ENCODE data around the gene FRS2.

Gene FRS2

DNA sequence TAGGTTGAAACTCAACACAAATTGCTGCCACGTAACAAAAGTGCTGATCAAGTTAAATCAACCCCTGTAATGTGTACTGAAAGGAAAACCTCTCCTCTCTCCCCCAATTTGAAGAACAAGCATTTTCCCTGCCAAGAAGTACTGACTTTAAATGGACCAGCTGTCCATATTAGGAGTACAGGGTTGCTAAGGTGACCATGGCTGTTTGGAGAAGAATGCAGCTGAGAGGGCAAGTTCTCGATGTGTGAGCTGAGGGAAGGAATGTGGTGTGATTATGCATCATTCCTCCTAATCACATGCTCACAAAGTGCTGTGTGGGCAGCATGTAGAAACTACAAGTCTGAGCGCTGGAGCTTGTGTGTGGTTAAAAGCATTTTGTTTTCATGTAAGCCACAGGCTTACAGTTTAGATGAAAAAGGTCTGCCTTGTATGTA is 64.2 kb downstream of the FRS2 start:
- TF ChIP-seq, protein P1, sequence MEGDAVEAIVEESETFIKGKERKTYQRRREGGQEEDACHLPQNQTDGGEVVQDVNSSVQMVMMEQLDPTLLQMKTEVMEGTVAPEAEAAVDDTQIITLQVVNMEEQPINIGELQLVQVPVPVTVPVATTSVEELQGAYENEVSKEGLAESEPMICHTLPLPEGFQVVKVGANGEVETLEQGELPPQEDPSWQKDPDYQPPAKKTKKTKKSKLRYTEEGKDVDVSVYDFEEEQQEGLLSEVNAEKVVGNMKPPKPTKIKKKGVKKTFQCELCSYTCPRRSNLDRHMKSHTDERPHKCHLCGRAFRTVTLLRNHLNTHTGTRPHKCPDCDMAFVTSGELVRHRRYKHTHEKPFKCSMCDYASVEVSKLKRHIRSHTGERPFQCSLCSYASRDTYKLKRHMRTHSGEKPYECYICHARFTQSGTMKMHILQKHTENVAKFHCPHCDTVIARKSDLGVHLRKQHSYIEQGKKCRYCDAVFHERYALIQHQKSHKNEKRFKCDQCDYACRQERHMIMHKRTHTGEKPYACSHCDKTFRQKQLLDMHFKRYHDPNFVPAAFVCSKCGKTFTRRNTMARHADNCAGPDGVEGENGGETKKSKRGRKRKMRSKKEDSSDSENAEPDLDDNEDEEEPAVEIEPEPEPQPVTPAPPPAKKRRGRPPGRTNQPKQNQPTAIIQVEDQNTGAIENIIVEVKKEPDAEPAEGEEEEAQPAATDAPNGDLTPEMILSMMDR (IDR thresholded peaks at IDR 0.05; ENCODE audit: low read depth, low read length, missing control alignments), result no peak
- H3K4me3 ChIP-seq (replicated peaks; ENCODE audit: low read depth, low read length), result no peak overlapping the region
- DNase-seq (ENCODE audit: extremely low read depth, low read depth), result peak; percentile 96

DNA sequence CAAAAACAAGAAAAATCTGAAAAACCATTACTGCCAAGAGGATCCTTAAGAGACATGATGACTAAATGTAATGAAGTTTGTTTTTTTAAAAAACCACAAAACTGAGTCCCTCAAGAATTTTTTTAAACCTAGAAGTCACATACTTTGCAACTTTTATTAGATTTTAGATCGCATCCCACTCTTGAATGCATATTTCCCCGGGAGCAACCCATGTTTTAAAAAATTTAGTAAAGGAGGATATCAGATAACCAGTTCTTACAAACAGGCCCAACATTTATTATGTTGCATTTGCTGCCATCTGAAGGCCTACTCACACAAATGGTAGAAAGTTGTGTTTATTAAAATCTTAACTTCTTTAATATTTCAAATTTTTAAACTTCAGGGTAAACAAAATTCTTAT is 70.8 kb downstream of the FRS2 start:
- DNase-seq (ENCODE audit: extremely low read depth, low read depth), result peak; percentile 53
- TF ChIP-seq, protein P1 (IDR thresholded peaks at IDR 0.05; ENCODE audit: low read depth, low read length, missing control alignments), result no peak
- H3K4me3 ChIP-seq (replicated peaks; ENCODE audit: low read depth, low read length), result no peak overlapping the region

DNA sequence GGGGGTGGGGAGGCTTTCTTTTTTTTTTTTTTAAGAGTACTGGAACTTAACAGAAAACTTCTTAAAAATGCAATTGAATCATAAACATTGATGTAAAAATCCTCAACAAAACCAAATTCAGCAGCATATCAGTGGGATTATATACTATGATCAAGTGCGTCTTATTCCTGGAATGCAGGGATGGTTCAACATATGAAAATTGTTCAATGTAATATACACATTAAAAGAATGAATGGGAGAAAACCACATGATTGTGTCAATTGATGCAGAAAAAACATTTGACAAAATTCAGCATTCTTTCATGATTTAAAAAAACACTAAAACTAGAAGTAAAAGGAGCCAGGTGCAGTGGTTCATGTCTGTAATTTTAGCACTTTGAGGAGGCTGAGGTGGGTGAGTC is 73.9 kb downstream of the FRS2 start:
- no peak for DNase-seq (ENCODE audit: extremely low read depth, low read depth)
- TF ChIP-seq, protein P1 (IDR thresholded peaks at IDR 0.05; ENCODE audit: low read depth, low read length, missing control alignments), result no peak
- H3K4me3 ChIP-seq (replicated peaks; ENCODE audit: low read depth, low read length), result no peak overlapping the region

DNA sequence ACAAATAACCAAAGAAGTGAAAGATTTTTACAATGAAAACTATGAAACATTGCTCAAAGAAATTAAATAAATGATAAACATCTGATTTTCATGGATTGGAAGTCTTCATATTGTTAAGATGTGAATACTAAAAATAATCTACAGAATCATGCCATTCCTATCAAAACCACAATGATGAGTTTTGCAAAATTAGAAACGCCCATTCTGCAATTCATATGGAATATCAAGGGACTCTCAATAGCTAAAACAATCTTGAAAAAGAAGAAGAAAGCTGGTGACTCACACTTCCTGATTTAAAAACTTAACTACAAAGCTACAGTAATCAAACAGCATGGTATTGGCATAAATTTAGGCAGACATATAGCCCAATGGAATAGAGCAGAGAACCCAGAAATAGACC is 74.9 kb downstream of the FRS2 start:
- TF ChIP-seq, protein P1 (IDR thresholded peaks at IDR 0.05; ENCODE audit: low read depth, low read length, missing control alignments), result no peak
- no peak overlapping the region for H3K4me3 ChIP-seq (replicated peaks; ENCODE audit: low read depth, low read length)
- no peak for DNase-seq (ENCODE audit: extremely low read depth, low read depth)

DNA sequence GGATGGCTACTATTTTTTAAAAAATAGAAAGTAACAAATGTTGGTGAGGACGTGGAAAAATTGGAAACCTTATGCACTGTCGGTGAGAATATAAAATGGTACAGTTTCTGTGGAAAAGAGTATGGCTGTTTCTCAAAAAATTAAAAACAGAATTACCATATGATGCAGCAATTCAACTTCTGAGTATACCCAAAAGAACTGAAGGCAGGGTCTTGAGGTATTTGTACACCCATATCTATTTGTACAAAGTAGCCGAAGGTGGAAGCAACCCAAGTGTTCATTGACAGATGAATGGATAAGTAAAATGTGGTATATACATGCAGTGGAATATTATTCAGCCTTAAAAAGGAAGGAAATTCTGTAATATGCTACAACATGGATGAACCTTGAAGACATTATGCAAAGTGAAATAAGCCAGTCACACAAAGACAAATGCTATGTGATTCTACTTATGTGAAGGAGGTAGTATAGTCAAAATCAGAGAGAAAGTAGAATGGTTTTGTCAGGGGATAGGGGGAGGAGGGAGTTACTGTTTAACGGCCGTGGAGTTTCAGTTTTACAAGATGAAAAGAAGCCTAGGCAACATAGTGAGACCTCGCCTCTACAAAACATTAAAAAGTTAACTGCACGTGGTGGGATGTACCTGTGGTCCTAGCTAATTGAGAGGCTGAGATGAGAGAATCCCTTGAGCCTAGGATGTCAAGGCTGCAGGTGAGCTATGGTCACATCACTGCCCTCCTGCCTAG is 76.7 kb downstream of the FRS2 start:
- H3K4me3 ChIP-seq (replicated peaks; ENCODE audit: low read depth, low read length), result no peak overlapping the region
- TF ChIP-seq, protein P1 (IDR thresholded peaks at IDR 0.05; ENCODE audit: low read depth, low read length, missing control alignments), result no peak
- no peak for DNase-seq (ENCODE audit: extremely low read depth, low read depth)

DNA sequence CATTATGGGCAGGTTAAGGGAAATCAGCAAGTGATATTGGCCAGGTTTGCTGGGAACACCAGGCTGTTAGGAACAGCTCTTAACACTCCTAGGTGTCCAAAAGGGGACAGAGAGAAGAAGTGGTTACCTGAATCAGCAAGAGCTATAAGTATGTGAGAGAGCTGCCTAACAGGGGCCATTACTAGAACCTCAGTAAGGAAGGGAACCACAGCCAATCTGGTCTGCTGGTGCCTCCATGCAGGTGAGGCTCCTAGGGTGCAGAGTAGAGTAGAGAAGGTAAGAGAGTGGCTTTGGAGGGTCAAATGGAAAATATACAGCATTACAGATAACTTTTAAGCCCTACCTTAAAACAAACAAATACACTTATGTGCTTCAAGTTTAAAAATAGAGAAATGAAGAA is 78.5 kb downstream of the FRS2 start:
- DNase-seq (ENCODE audit: extremely low read depth, low read depth), result no peak
- no peak overlapping the region for H3K4me3 ChIP-seq (replicated peaks; ENCODE audit: low read depth, low read length)
- TF ChIP-seq, protein P1 (IDR thresholded peaks at IDR 0.05; ENCODE audit: low read depth, low read length, missing control alignments), result no peak

Data from HFF-Myc (cell line).